NB4 (cell line): ENCODE results near the gene ZP4.
A peak's percentile ranks its signal among the peaks of the same experiment; 100 is the strongest.

ENCODE experiments used
- CTCF ChIP-seq: IDR thresholded peaks from one replicate; pipeline ENCODE4 v1.5.1; 2012; ENCODE audit warnings: low read depth, low read length
- MYC ChIP-seq: IDR thresholded peaks from 2 replicates; pipeline ENCODE4 v1.6.1; 2011; ENCODE audit warnings: low read depth, low read length
- POLR2A ChIP-seq: IDR thresholded peaks from 2 replicates; pipeline ENCODE4 v1.6.1; 2011; ENCODE audit warnings: mild to moderate bottlenecking; ENCODE audit not compliant: insufficient read length; ENCODE audit errors: extremely low read depth

DNA sequence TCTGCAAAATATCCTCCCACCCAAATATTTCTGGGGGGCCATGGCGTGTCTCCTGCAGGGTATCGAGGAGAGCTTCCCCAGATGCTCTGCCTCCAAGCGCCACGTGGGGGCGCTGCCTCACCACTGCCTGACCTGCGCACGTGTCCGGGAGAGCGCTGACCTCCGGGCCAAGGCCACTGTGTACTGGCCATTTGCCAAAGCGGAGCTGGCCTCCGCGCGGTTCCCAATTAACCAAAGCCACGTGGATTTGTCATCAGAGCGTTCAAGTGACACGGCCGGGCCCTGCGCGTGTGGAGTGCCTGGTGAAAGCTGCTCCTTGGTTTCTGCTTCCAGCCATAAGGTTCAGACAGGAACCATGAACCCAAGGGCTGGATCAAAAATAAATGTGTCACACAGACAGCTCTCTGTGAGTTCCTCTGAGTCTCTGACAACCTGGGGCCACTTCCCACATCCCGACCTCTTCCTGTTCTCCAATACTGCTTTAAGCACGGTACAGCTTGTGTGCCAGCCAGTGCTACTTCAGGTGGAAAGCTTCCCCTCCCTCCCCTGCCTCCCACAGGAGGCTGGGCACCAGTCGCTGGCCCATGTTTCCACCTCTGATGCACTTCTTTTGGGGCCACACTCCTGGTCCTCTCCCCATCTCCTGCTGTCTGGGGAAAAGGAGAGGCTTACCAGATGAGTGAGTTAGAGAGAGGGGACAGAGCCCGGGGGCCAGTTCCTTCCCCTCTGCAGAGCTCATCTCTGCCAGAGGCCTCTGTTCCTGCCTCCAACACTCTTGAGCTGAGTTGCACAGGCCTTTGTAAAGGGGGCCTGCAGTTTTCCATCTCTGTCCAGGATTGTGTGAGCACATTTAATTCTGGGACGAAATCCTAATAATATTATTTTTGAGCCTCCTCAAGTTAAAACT is 26.1 kb downstream of the ZP4 start:
- TF ChIP-seq CTCF (peak; percentile 87), POLR2A (no peak), MYC (peak; percentile 96)
